Stimulated activated CD4-positive, alpha-beta T cell treated with anti-CD3 and anti-CD28 coated beads, Interleukin-4, amount 100 ng/mL, for 1 hour (primary cell): ENCODE data around the gene MPL.

Experiments
- DNase-seq: peaks from one replicate; pipeline ENCODE4 v3.0.0-alpha.2; 2020

The MPL gene

GRCh38 chr1:43337588-43337987 is at the start of gene MPL:
Gene MPL, plus strand, starts transcription at chr1:43337818. Its CDS starts 31 bp downstream, at chr1:43337849.
- no peak for DNase-seq

- DNase-seq: no peak
These were observed 49.4 kb upstream of the MPL start for GRCh38 chr1:43288058-43288784.

- no peak for DNase-seq
These were observed 48.6 kb upstream of the MPL start for GRCh38 chr1:43288785-43289706.

GRCh38 chr1:43292216-43292615 is 45.4 kb upstream of the MPL start:
- no peak for DNase-seq

GRCh38 chr1:43292679-43293078 is 44.9 kb upstream of the MPL start:
- DNase-seq: no peak

- no peak for DNase-seq
These were observed 44.4 kb upstream of the MPL start for GRCh38 chr1:43293176-43293575.

- no peak for DNase-seq
These were observed 43.5 kb upstream of the MPL start for GRCh38 chr1:43293896-43294760.

- DNase-seq: no peak
These were observed 42.9 kb upstream of the MPL start for GRCh38 chr1:43294761-43295160.

GRCh38 chr1:43296207-43296606 is 41.4 kb upstream of the MPL start:
- DNase-seq: no peak

GRCh38 chr1:43298055-43298454 is 39.6 kb upstream of the MPL start:
- no peak for DNase-seq

- no peak for DNase-seq
These were observed 38.5 kb upstream of the MPL start for GRCh38 chr1:43299101-43299500.

GRCh38 chr1:43300378-43301094 is 37.1 kb upstream of the MPL start, which contains the start of gene TIE1:
Gene TIE1, plus strand, starts transcription at chr1:43300982. Its CDS starts 90 bp downstream, at chr1:43301072.
- DNase-seq: no peak

GRCh38 chr1:43302201-43302600 is 35.4 kb upstream of the MPL start:
- DNase-seq: no peak

- no peak for DNase-seq
These were observed 34.7 kb upstream of the MPL start for GRCh38 chr1:43302721-43303470.

- DNase-seq: no peak
These were observed 33.9 kb upstream of the MPL start for GRCh38 chr1:43303471-43304313.

- DNase-seq: no peak
These were observed 33.3 kb upstream of the MPL start for GRCh38 chr1:43304314-43304681.

- DNase-seq: no peak
These were observed 32.8 kb upstream of the MPL start for GRCh38 chr1:43304771-43305300.

GRCh38 chr1:43305461-43305860 is 32.2 kb upstream of the MPL start:
- DNase-seq: no peak

- no peak for DNase-seq
These were observed 31.5 kb upstream of the MPL start for GRCh38 chr1:43305926-43306687.
